GM21515 (cell line): Measurements from ENCODE around the gene ADGRL1.
"Not testable (repeated sequence)": the region's sequence is repeated elsewhere in the genome, so short reads cannot be mapped to it uniquely, and the experiment has no call there.

ENCODE experiments used
- ATAC-seq: cut with Tn5 transposase; IDR thresholded peaks from one replicate; pipeline ENCODE4 v1.9.1; 2021; ENCODE audit not compliant: unreplicated experiment

Gene ADGRL1

DNA sequence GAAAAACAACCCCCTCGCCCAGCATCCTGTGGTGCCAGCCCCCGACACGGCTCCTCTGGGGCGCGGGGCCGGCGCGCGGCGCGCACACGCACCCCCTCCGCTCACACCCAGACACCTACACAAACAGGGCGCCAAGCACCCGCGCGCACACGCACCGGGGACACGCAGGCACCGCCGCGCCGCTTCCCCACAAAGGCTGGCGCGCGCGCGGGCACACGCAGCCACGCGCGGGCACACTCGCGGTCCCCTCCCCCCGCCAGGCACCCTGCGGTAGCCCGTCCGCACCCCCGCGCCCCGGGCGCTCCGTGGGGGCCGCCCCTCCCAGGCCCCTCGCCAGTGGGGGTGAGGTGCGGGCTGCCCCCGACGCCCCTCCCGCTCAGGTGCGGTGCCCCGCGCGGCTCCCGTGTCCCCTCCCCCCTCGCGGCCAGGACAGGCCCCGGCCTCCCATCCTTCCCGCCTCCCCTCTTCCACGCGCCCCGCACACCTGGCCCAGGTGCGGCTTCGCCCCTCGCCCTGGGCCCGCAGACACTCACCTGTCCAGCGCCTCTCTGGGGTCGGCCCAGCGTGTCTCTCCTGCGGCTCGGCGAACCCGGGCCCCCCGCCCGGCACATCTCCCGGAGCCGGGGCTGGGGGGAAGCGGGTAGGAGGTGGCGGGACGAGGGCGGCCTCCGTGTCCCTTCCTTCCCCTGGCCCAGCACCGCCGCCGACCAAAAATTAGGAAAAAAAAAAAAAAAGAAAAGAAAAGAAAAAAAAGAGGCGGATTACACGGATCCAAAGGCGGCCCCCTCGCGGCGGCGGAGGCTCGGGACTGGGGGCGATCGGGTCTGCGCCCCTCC is at the start of gene ADGRL1:
ADGRL1 (minus strand) TSS at position 718 of the 836 bp plus-strand sequence. CDS start 22,567 bp downstream, outside the sequence.
- not testable (repeated sequence) for ATAC-seq

GRCh38 chr19:14255316-14255715 is 49.3 kb upstream of the ADGRL1 start:
- ATAC-seq: not testable (repeated sequence)

DNA sequence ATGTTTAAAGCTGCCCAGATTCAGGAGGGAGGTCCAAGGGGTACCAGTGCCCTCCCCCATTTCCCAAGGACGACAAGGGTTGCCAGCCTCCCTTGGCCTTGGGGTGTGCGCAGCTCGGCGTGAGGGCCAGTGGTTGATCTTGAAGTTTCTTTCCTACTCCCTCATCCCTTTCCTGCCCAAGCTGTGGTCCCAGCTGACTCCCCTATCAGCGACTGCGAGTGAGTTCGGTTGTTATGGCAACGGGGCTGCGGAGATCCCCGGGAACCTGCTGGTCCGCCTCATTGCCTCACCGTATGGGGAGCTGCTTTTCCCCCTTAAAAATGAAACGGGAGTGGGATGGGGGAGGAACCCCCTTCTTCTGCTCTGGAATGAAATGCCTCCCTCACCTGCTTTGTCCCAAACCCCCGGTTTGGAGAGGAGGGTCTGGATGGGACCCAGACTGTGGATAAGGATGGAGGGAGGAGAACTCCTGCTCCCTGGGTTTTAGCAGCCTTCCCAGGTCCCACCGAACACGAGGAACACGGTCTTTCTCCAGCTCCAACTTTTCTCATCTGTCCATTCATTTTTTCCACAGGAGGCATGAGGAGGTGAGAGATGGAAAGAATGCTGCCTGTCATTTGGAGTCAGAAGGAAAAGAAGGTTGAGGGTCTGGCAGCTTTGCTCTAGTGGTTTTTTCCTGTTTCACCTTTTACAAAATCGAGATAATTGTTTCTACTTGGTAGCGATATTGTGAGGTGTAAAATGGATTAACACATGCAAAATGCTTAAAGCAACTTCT is 48.0 kb upstream of the ADGRL1 start:
- not testable (repeated sequence) for ATAC-seq

DNA sequence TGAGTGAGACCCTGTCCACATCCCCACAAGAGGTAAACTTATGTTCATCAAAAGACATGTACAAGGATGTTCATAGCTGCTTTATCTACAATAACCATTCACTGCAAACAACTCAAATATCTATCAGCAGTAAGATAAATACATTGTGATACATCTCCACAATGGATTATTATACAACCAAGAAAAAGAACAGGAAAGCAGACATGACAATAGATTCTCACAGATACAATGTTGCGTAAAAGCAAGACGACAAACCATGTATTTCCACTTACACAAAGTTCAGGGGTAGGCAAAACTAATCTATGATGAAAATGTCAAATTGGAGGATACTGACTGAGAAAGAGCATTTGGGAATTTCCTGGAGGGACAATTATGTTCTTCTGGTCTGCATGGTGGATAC is 46.2 kb upstream of the ADGRL1 start:
- ATAC-seq: not testable (repeated sequence)

DNA sequence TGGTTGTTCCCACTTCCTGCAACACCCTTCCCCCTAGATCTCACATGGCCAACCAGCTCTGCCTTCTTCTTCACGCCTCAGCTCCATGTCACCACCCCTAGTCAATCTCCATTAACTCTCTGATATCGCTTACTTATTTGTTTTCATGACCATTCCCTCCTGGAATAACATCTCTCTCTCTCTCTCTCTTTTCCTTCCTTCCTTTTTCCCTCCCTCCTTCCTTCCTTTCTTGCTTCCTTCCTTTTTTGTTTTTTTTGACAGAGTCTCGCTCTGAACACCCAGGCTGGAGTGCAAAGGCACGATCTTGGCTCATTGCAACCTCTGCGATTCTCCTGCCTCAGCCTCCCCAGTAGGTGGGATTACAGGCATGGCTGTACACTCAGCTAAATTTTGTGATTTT is 44.9 kb upstream of the ADGRL1 start:
- ATAC-seq: no peak

- not testable (repeated sequence) for ATAC-seq
These were observed 44.3 kb upstream of the ADGRL1 start for GRCh38 chr19:14250315-14250714.

DNA sequence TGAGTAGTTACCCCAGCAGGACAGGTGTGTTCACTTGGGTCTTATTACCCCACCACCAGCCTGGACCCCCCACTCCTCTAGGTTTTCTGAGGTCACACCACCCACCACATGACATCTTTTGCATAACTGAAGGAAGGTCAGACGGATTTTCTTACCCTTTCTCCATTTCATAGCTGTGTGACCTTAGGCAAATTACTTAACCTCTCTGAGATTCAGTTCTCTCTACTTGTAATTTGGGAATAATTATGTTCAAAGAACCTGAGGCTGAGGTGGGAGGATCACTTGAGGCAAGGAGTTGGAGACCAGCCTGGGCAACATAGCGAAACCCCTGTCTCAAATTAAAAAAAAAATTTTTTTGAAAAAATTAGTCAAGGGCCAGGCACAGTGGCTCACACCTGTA is 43.9 kb upstream of the ADGRL1 start:
- ATAC-seq: not testable (repeated sequence)

- not testable (repeated sequence) for ATAC-seq
These were observed 43.2 kb upstream of the ADGRL1 start for GRCh38 chr19:14249012-14249754.

- no peak for ATAC-seq
These were observed 42.6 kb upstream of the ADGRL1 start for GRCh38 chr19:14248578-14249011.

DNA sequence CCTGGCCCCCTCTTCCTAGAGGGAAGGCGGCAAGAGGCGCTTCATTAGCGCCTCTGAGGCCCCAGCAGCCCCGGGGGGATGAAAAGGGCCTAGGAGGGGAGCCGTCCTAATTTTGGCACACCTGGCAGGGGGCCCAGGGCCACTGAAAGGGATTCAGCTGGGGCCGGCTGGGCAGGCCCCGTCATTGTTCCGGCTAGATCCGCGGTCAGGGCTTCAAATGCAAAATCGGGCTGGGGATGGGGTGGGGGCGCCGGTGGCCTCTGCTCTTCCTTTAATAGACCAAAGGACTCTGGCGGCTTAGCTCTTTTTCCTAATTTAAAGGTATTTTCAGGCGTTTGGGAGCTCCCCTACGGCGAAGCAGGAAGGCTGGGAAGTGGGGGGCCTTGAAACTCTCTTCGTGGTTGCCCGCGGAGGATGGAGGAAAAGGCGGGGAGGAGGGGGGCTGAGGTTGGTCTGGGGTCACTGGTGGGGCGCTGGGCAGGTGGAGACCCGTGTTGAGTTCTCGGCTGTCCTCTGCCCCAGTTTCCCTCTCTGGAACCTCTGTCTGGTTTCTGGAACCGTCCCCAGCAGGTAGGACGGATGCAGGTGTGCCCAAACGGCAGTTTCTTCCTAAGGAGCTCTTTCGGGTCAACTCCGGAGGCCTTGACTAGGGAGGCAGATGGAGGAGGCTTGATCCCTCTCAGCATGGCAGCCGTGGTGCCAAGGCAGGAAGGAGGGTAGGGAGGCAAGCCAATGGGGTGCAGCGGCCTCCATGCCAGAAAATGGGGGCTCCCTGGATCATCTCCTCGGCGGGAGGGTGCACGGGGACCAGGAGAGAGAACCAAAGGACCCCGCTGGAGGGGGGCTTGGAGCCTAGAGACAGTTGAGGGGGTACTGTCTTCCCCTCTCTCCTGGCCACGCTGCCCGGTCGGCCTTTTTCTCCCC is 41.8 kb upstream of the ADGRL1 start:
- not testable (repeated sequence) for ATAC-seq

DNA sequence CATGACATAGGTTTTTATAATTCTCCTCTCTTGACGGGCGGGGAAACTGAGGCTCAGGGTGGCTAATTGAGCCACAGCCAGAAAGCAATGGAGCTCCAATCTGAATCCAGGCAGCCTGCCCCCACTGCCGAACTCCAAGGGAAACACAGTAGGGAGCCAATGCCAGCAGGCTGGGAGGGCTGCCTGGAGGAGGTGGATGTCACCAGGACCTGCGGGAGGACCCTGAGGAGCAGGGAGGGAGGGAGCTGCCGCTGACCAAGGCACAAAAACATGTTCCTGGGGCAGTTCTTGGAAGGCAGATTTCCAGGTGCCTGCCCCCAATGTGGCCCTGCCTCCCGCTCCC is 41.2 kb upstream of the ADGRL1 start:
- ATAC-seq: not testable (repeated sequence)

GRCh38 chr19:14244393-14244792 is 38.4 kb upstream of the ADGRL1 start:
- not testable (repeated sequence) for ATAC-seq

DNA sequence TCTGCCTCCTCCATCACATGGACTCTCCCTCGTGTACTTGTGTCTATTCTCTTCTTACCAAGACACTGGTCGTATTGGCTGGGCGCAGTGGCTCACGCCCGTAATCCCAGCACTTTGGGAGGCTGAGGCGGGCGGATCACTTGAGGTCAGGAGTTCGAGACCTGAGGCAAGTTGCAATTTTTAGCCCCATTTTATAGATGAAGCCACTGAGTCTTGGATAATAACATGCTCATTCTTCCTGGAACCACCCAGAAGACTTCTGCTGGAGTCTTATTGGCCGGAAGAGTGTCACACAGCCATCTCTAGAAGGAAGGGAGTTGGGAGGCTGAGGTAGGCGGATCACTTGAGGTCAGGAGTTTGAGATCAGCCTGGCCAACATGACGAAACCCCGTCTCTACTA is 37.7 kb upstream of the ADGRL1 start:
- not testable (repeated sequence) for ATAC-seq

DNA sequence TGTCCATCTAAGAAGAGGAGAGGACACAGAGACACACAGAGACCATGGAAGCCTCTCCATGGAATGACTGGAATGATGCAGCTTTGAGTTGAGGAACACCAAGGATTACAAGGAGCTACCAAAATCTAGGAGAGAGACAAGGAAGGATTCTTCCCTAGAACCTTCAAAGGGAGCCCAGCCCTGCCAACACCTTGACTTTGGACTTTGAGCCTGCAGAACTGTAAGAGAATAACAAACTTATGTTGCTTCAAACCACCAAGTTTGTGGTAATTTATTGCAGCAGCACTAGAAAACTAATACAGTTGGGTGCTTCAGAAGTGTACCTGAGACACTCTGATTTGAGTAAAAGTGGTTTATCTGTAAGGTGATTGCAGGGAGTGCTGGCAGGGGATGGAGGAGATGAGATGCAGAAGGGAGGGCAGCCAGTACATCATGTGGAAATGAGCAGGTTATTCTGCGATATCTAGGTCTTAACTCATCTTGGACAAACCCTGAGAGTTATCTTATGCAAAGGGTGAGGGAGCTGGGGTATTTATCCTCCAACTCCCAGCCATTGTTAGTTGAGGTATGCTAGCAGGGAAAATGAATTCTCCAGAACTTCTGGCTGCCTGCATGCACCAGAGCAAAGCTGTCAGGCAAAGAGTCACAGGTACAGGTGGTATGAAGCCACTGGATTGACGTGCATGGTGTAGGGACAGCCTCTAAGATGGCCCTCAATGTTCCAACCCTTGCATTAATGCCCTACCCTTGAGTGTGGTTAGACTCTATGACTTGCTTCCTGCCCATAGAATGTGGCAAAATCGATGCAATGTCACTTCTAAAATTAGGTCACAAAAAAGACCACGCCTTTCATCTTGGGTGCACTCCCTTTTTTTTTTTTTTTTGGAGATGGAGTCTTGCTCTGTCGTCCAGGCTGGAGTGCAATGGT is 31.3 kb upstream of the ADGRL1 start:
- ATAC-seq: no peak

DNA sequence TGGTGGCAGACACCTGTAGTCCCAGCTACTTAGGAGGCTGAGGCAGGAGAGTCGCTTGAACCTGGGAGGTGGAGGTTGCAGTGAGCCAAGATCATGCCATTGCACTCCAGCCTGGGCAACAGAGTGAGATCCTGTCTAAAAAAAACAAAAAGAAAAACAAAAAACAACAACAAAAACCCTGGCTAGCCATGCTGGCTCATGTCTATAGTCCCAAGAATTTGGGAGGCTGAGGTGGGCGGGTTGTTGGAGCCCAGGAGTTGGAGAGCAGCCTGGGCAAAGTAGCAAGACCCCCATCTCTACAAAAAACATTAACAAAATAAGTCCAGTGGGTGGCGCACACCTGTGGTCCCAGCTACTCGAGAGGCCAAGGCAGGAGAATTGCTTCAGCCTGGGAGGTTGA is 27.0 kb upstream of the ADGRL1 start:
- ATAC-seq: not testable (repeated sequence)

DNA sequence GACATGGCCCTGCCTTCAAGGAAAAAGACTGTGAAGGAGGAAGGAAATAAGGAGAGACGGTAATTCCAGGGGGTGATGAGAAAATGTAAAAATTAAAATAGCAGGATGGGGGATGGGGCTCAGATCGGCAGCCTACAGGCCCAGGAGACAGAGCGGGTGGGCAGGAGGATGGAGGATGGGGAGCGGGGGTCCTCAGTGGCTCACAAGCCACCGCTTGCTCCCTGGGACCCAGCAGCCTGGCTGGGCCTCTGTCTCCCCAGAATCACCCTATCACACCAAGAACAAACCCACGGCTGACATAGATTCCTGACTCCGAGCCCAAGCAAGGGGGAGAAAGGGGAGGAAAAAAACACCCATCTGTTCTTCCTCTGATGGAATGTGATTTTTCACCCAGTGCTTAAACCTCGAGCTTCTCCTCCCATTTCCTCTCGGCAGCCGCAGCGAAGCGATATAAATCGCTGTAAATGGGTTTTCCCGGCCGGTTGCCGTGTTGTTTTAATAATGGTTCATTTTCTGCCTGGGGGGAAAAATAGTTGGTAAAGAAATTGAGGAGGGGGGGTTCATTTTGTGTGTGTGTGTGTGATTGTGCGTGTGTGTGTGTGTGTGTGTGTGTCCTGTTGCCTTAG is 22.6 kb upstream of the ADGRL1 start:
- ATAC-seq: not testable (repeated sequence)

DNA sequence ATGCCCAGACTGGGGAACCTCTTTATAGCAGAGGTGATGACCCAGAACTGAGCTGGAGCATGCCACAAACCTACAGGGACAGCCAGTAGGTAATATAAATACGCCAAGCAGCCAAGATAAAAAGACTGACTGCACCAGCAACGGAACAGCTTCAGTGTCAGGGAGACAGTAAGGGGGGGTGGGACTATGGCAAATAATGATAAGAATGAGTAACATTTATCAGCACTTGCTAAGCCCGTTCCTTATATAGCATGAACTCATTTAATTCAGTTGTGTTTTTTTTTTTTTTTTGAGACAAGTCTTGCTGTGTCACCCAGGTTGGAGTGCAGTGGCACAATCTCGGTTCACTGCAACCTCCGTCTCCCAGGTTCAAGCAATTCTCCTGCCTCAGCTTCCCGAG is 20.5 kb upstream of the ADGRL1 start:
- not testable (repeated sequence) for ATAC-seq

DNA sequence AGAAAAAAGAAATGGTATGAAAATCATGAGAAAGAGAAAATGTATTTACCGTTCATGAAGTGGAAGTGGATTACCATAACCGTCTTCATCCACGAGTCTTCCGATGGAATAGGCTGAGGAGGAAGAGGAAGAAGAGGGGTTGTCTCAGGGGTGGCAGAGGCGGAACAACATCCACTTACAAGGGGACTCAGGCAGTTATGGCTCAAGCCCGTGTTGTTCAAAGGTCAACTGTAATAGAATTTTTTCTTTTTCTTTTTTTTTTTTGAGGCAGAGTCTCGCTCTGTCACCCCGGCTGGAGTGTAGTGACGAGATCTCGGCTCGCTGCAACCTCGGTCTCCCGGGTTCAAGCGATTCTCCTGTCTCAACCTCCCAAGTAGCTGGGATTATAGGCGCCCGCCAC is 16.9 kb upstream of the ADGRL1 start:
- no peak for ATAC-seq

- not testable (repeated sequence) for ATAC-seq
These were observed 15.4 kb upstream of the ADGRL1 start for GRCh38 chr19:14221345-14221744.
